Measurements from ENCODE around the gene APOF. TPM values are rescaled to one million over a fixed set of nuclear protein-coding genes. Genes with fewer than 3 reads are reported as not detected.

Gene APOF
- total RNA-seq, 4 donors from 2014 or later, result not detected

- H3K4me3 ChIP-seq, result no peak overlapping the region
- H3K9me3 ChIP-seq, result no peaks in the 10 kb centered on the region
- no peak overlapping the region for H3K27ac ChIP-seq
- 53 to 79% methylated on average over 3 to 6 of the region's 7 CpGs for WGBS, 2 donors (ENCODE audit: low coverage in 1 of 2)
- no peak for ATAC-seq
- no peaks in the 10 kb centered on the region for H3K27me3 ChIP-seq
- TF ChIP-seq CTCF (IDR thresholded peaks at IDR 0.05), result no peak
- no peak for TF ChIP-seq POLR2A (IDR thresholded peaks at IDR 0.05)
- TF ChIP-seq EP300 (IDR thresholded peaks at IDR 0.05), result no peak
- TF ChIP-seq POLR2AphosphoS5 (IDR thresholded peaks at IDR 0.05), result no peak
- no peaks in the 10 kb centered on the region for H3K4me1 ChIP-seq
- H3K36me3 ChIP-seq, result no peaks in the 10 kb centered on the region
Measured at GRCh38 chr12:56374726-56375597, 12.3 kb upstream of the APOF start.

- Histone ChIP-seq H3K27me3 (no peaks in the 10 kb centered on the region), H3K27ac (no peak overlapping the region), H3K4me1 (no peaks in the 10 kb centered on the region), H3K36me3 (no peaks in the 10 kb centered on the region), H3K4me3 (no peak overlapping the region), H3K9me3 (no peaks in the 10 kb centered on the region)
- ATAC-seq, result no peak
- TF ChIP-seq POLR2AphosphoS5 (IDR thresholded peaks at IDR 0.05), result no peak
- TF ChIP-seq CTCF (IDR thresholded peaks at IDR 0.05), result no peak
- TF ChIP-seq POLR2A (IDR thresholded peaks at IDR 0.05), result no peak
- TF ChIP-seq EP300 (IDR thresholded peaks at IDR 0.05), result no peak
- WGBS, 2 donors (ENCODE audit: low coverage in 1 of 2), result 87 to 100% methylated on average over 1 of the region's 1 CpG
Measured at GRCh38 chr12:56373515-56373914, 10.9 kb upstream of the APOF start.

- no peak overlapping the region for H3K4me3 ChIP-seq
- WGBS, 2 donors (ENCODE audit: low coverage in 1 of 2), result 78 to 87% methylated on average over 3 of the region's 3 CpGs
- no peak overlapping the region for H3K27ac ChIP-seq
- no peaks in the 10 kb centered on the region for H3K9me3 ChIP-seq
- H3K4me1 ChIP-seq, result no peaks in the 10 kb centered on the region
- ATAC-seq, result no peak
- H3K27me3 ChIP-seq, result peaks cover 11% of the 10 kb centered on the region
- H3K36me3 ChIP-seq, result no peaks in the 10 kb centered on the region
- TF ChIP-seq CTCF (IDR thresholded peaks at IDR 0.05) (no peak), POLR2AphosphoS5 (IDR thresholded peaks at IDR 0.05) (no peak), EP300 (IDR thresholded peaks at IDR 0.05) (no peak), POLR2A (IDR thresholded peaks at IDR 0.05) (no peak)
Measured at GRCh38 chr12:56366948-56367347, 4.3 kb upstream of the APOF start.

GRCh38 chr12:56361487-56362129 lies 1.0 kb downstream of the APOF start:
- peaks cover 4% of the 10 kb centered on the region for H3K27me3 ChIP-seq
- 93% methylated on average over 3 of the region's 8 CpGs; no CpG with 5 or more reads in 1 of the 2 donors for WGBS, 2 donors (ENCODE audit: low coverage in 1 of 2)
- H3K4me3 ChIP-seq, result no peak overlapping the region
- H3K4me1 ChIP-seq, result peaks cover 7 to 31% (median 9%) of the 10 kb centered on the region in 3 donors
- TF ChIP-seq POLR2A (IDR thresholded peaks at IDR 0.05) (no peak), CTCF (IDR thresholded peaks at IDR 0.05) (no peak), POLR2AphosphoS5 (IDR thresholded peaks at IDR 0.05) (no peak), EP300 (IDR thresholded peaks at IDR 0.05) (no peak)
- H3K27ac ChIP-seq, result no peak overlapping the region
- peaks cover 0 to under 1% of the 10 kb centered on the region in 2 donors for H3K36me3 ChIP-seq
- H3K9me3 ChIP-seq, result no peaks in the 10 kb centered on the region
- no peak for ATAC-seq

Data from gastroesophageal sphincter (tissue), 4 donors.